Small intestine (tissue), 7 donors: ENCODE data around the gene RET. TPM values are rescaled to one million over a fixed set of nuclear protein-coding genes. Genes with fewer than 3 reads are reported as not detected.

ENCODE experiments used
- DNase-seq, 2 donors: peaks; one replicate each; pipeline versions ENCODE4 v3.0.0 to v3.0.0-alpha.2; 2013
- FAIRE-seq: peaks from 2 replicates; lab custom pipeline; 2012; peaks lifted over from hg19 to GRCh38; lab: Jason Lieb, UNC
- H3K27ac ChIP-seq, 3 donors: one replicate each; pipeline ENCODE4 v1.5.1; 2013; ENCODE audit warnings: low read length in 2 of 3, mild to moderate bottlenecking in 2 of 3, control low read depth in 1 of 3, inconsistent platforms in 1 of 3, low read depth in 1 of 3, moderate library complexity in 1 of 3
- H3K27me3 ChIP-seq, 3 donors: one replicate each; pipeline ENCODE4 v1.6.1; 2013; ENCODE audit warnings: low read length in 3 of 3, inconsistent platforms in 1 of 3; ENCODE audit not compliant: control insufficient read depth in 3 of 3, insufficient read depth in 3 of 3
- H3K36me3 ChIP-seq, 3 donors: one replicate each; pipeline ENCODE4 v1.6.1; 2013; ENCODE audit warnings: low read length in 3 of 3, inconsistent platforms in 1 of 3, low read depth in 1 of 3, mild to moderate bottlenecking in 1 of 3, moderate library complexity in 1 of 3; ENCODE audit not compliant: control insufficient read depth in 3 of 3, insufficient read depth in 2 of 3
- H3K4me1 ChIP-seq, 3 donors: one replicate each; pipeline ENCODE4 v1.6.1; 2013; ENCODE audit warnings: low read length in 2 of 3, inconsistent platforms in 1 of 3, low read depth in 1 of 3, mild to moderate bottlenecking in 1 of 3, moderate library complexity in 1 of 3; ENCODE audit not compliant: control insufficient read depth in 3 of 3, insufficient read depth in 2 of 3
- H3K4me3 ChIP-seq, 3 donors: one replicate each; pipeline ENCODE4 v1.5.1; 2013; ENCODE audit warnings: low read length in 3 of 3, control low read depth in 1 of 3, inconsistent platforms in 1 of 3, low read depth in 1 of 3, mild to moderate bottlenecking in 1 of 3, moderate library complexity in 1 of 3
- H3K9me3 ChIP-seq, 2 donors: one replicate each; pipeline ENCODE4 v1.6.1; 2013; ENCODE audit warnings: low read depth in 1 of 2, low read length in 1 of 2; ENCODE audit not compliant: control insufficient read depth in 2 of 2, insufficient read depth in 1 of 2
- WGBS, 3 donors: extraction: QIAGEN DNeasy Blood & Tissue Kit; methylation state at CpG; one replicate each; pipeline ENCODE4 v1.1.7; 2013; 5-methylcytosine and 5-hydroxymethylcytosine counted together
- polyA plus RNA-seq, 4 donors: library from polyadenylated mRNA; stranded (reverse) in 3 of 4; unstranded in 1 of 4; fragments of 200-250 nt in 3 of 4; fragments of 120-200 nt in 1 of 4; gene quantifications; one replicate each; pipeline versions ENCODE4 v1.2.1 to v1.2.3, GENCODE V29; 2013
- donor health status: healthy with polysubstance abuse.
- donor health status: control.
- donor health status: control.
- donor health status: Bipolar disorder and iron deficiency.
- donor health status: healthy.

Gene RET
- polyA plus RNA-seq, 4 donors, result 5.3 to 11.0 TPM; not detected in 2

- H3K4me3 ChIP-seq, result no peak overlapping the region
- H3K27me3 ChIP-seq, result no peaks in the 10 kb centered on the region
- no peaks in the 10 kb centered on the region for H3K9me3 ChIP-seq
- peaks cover 0 to 4% (median 0%) of the 10 kb centered on the region in 3 donors for H3K4me1 ChIP-seq
- no peak overlapping the region for H3K27ac ChIP-seq
- whole genome bisulfite sequencing, 3 donors, result 57 to 81% (median 72%) methylated on average over 18 of the region's 18 CpGs
- DNase-seq (no peak), FAIRE-seq (no peak)
- H3K36me3 ChIP-seq, result no peaks in the 10 kb centered on the region
Measured at GRCh38 chr10:43130770-43131171, 53.9 kb downstream of the RET start.

- H3K27me3 ChIP-seq, result no peaks in the 10 kb centered on the region
- H3K27ac ChIP-seq, result no peak overlapping the region
- DNase-seq (peak in 1 of 2 donors; percentile 36), FAIRE-seq (no peak)
- H3K4me1 ChIP-seq, result peaks cover 0 to 4% (median 0%) of the 10 kb centered on the region in 3 donors
- no peak overlapping the region for H3K4me3 ChIP-seq
- H3K9me3 ChIP-seq, result no peaks in the 10 kb centered on the region
- WGBS, 3 donors, result 14 to 72% (median 38%) methylated on average over 11 of the region's 11 CpGs
- H3K36me3 ChIP-seq, result no peaks in the 10 kb centered on the region
Measured at GRCh38 chr10:43131256-43131655, 54.4 kb downstream of the RET start.

GRCh38 chr10:43131906-43132305, 55.0 kb downstream of the RET start:
- Histone ChIP-seq H3K27ac (no peak overlapping the region), H3K9me3 (no peaks in the 10 kb centered on the region), H3K4me1 (peaks cover 0 to 4% (median 0%) of the 10 kb centered on the region in 3 donors), H3K27me3 (no peaks in the 10 kb centered on the region), H3K36me3 (no peaks in the 10 kb centered on the region), H3K4me3 (no peak overlapping the region)
- FAIRE-seq (no peak), DNase-seq (no peak)
- WGBS, 3 donors, result 85 to 90% (median 89%) methylated on average over 6 of the region's 6 CpGs

- no peaks in the 10 kb centered on the region for H3K9me3 ChIP-seq
- WGBS, 3 donors, result 78 to 91% (median 82%) methylated on average over 3 of the region's 3 CpGs
- H3K27ac ChIP-seq, result no peak overlapping the region
- DNase-seq, result no peak
- no peak for FAIRE-seq
- H3K27me3 ChIP-seq, result no peaks in the 10 kb centered on the region
- no peaks in the 10 kb centered on the region for H3K36me3 ChIP-seq
- no peak overlapping the region for H3K4me3 ChIP-seq
- peaks cover 0 to 4% (median 0%) of the 10 kb centered on the region in 3 donors for H3K4me1 ChIP-seq
Measured at GRCh38 chr10:43132867-43133787, 56.3 kb downstream of the RET start.

GRCh38 chr10:43134126-43134905, 57.4 kb downstream of the RET start:
- no peak for DNase-seq

GRCh38 chr10:43135064-43135463, 58.2 kb downstream of the RET start:
- H3K27me3 ChIP-seq, result no peaks in the 10 kb centered on the region
- no peak overlapping the region for H3K27ac ChIP-seq
- DNase-seq (no peak), FAIRE-seq (no peak)
- peaks cover 0 to 4% (median 4%) of the 10 kb centered on the region in 3 donors for H3K4me1 ChIP-seq
- no peaks in the 10 kb centered on the region for H3K9me3 ChIP-seq
- H3K4me3 ChIP-seq, result no peak overlapping the region
- 85 to 97% (median 96%) methylated on average over 5 of the region's 5 CpGs for WGBS, 3 donors
- H3K36me3 ChIP-seq, result no peaks in the 10 kb centered on the region

More at GRCh38 chr10:43134126-43134905, 57.4 kb downstream of the RET start:
- Histone ChIP-seq H3K4me1 (peaks cover 0 to 4% (median 0%) of the 10 kb centered on the region in 3 donors), H3K4me3 (no peak overlapping the region), H3K27ac (no peak overlapping the region), H3K36me3 (no peaks in the 10 kb centered on the region), H3K27me3 (no peaks in the 10 kb centered on the region), H3K9me3 (no peaks in the 10 kb centered on the region)
- 85 to 91% (median 87%) methylated on average over 5 of the region's 5 CpGs for WGBS, 3 donors
- no peak for FAIRE-seq

GRCh38 chr10:43135656-43136055, 58.8 kb downstream of the RET start:
- H3K4me1 ChIP-seq, result peaks cover 0 to 5% (median 4%) of the 10 kb centered on the region in 3 donors
- no peaks in the 10 kb centered on the region for H3K27me3 ChIP-seq
- DNase-seq (no peak), FAIRE-seq (no peak)
- H3K27ac ChIP-seq, result no peak overlapping the region
- H3K4me3 ChIP-seq, result no peak overlapping the region
- H3K9me3 ChIP-seq, result no peaks in the 10 kb centered on the region
- H3K36me3 ChIP-seq, result no peaks in the 10 kb centered on the region
- WGBS, 3 donors, result 84 to 95% (median 93%) methylated on average over 2 of the region's 2 CpGs

- no peak overlapping the region for H3K27ac ChIP-seq
- H3K36me3 ChIP-seq, result no peaks in the 10 kb centered on the region
- FAIRE-seq, result no peak
- H3K4me1 ChIP-seq, result peaks cover 0 to 5% (median 4%) of the 10 kb centered on the region in 3 donors
- DNase-seq, result no peak
- H3K27me3 ChIP-seq, result no peaks in the 10 kb centered on the region
- 97% methylated on average over 5 of the region's 5 CpGs for WGBS, 3 donors
- no peak overlapping the region for H3K4me3 ChIP-seq
- H3K9me3 ChIP-seq, result no peaks in the 10 kb centered on the region
Measured at GRCh38 chr10:43136432-43136831, 59.6 kb downstream of the RET start.
